Liver (tissue), 9 donors: ENCODE data around the gene C11orf21. TPM values are rescaled to one million over a fixed set of nuclear protein-coding genes. Genes with fewer than 3 reads are reported as not detected.

Experiments
- DNase-seq: peaks from one replicate; pipeline ENCODE4 v3.0.0-alpha.2; 2017; ENCODE audit warnings: low spot score
- H3K27ac ChIP-seq, 2 donors: one replicate each; pipeline ENCODE4 v1.7.0; 2013; ENCODE audit warnings: inconsistent platforms in 2 of 2, low read length in 2 of 2, control low read depth in 1 of 2, low read depth in 1 of 2, mild to moderate bottlenecking in 1 of 2
- H3K27me3 ChIP-seq, 4 donors: one replicate each; pipeline versions ENCODE4 v1.6.1 to v1.7.0; 2013; ENCODE audit warnings: low read length in 3 of 4, inconsistent platforms in 1 of 4, mild to moderate bottlenecking in 1 of 4, moderate library complexity in 1 of 4; ENCODE audit not compliant: control insufficient read depth in 4 of 4, insufficient read depth in 4 of 4
- H3K36me3 ChIP-seq, 4 donors: one replicate each; pipeline versions ENCODE4 v1.6.1 to v1.7.0; 2013; ENCODE audit warnings: low read length in 3 of 4, mild to moderate bottlenecking in 3 of 4, low read depth in 1 of 4, moderate library complexity in 1 of 4; ENCODE audit not compliant: control insufficient read depth in 4 of 4, insufficient read depth in 3 of 4
- H3K4me1 ChIP-seq, 4 donors: one replicate each; pipeline versions ENCODE4 v1.6.1 to v1.7.0; 2013; ENCODE audit warnings: low read length in 3 of 4, mild to moderate bottlenecking in 3 of 4, moderate library complexity in 1 of 4; ENCODE audit not compliant: control insufficient read depth in 4 of 4, insufficient read depth in 4 of 4
- H3K4me3 ChIP-seq, 3 donors: one replicate each; pipeline versions ENCODE4 v1.6.1 to v1.7.0; 2013; ENCODE audit warnings: low read length in 3 of 3, control low read depth in 1 of 3, low read depth in 1 of 3, mild to moderate bottlenecking in 1 of 3
- H3K9ac ChIP-seq, 2 donors: one replicate each; pipeline ENCODE4 v1.7.0; 2013; ENCODE audit warnings: low read length in 2 of 2, mild to moderate bottlenecking in 2 of 2, moderate library complexity in 2 of 2, control low read depth in 1 of 2, low read depth in 1 of 2
- H3K9me3 ChIP-seq, 4 donors: one replicate each; pipeline versions ENCODE4 v1.6.1 to v1.7.0; 2013; ENCODE audit warnings: low read length in 3 of 4; ENCODE audit not compliant: control insufficient read depth in 4 of 4
- EGR1 ChIP-seq, 2 donors: IDR thresholded peaks; 2 replicates each; pipeline ENCODE4 v1.6.1; 2016 to 2018; ENCODE audit warnings: antibody characterized with exemption in 2 of 2, low read depth in 2 of 2
- FOXA1 ChIP-seq: IDR thresholded peaks from 2 replicates; pipeline ENCODE4 v1.6.1; 2016; ENCODE audit warnings: antibody characterized with exemption
- GABPA ChIP-seq, 2 donors: IDR thresholded peaks in 1 of 2; conservative IDR thresholded peaks in 1 of 2; 2 replicates each; pipeline ENCODE4 v1.6.1; 2016; ENCODE audit warnings: antibody characterized with exemption in 2 of 2, mild to moderate bottlenecking in 1 of 2, moderate library complexity in 1 of 2
- HNF4A ChIP-seq, 2 donors: conservative IDR thresholded peaks; 2 replicates each; pipeline ENCODE4 v1.6.1; 2016; ENCODE audit warnings: antibody characterized with exemption in 2 of 2, mild to moderate bottlenecking in 2 of 2
- HNF4G ChIP-seq: IDR thresholded peaks from 2 replicates; pipeline ENCODE4 v1.6.1; 2016; ENCODE audit warnings: antibody characterized with exemption
- JUND ChIP-seq, 2 donors: IDR thresholded peaks; 2 replicates each; pipeline ENCODE4 v1.6.1; 2016; ENCODE audit warnings: antibody characterized with exemption in 2 of 2
- MAX ChIP-seq: IDR thresholded peaks from 2 replicates; pipeline ENCODE4 v1.6.1; 2016; ENCODE audit warnings: antibody characterized with exemption
- NR2F2 ChIP-seq: IDR thresholded peaks from 2 replicates; pipeline ENCODE4 v1.6.1; 2016; ENCODE audit warnings: antibody characterized with exemption
- SP1 ChIP-seq: IDR thresholded peaks from 2 replicates; pipeline ENCODE4 v1.6.1; 2018; ENCODE audit warnings: antibody characterized with exemption, mild to moderate bottlenecking
- YY1 ChIP-seq: IDR thresholded peaks from 2 replicates; pipeline ENCODE4 v1.6.1; 2016; ENCODE audit warnings: antibody characterized with exemption, mild to moderate bottlenecking
- ZBTB33 ChIP-seq: IDR thresholded peaks from 2 replicates; pipeline ENCODE4 v1.6.1; 2016; ENCODE audit warnings: antibody characterized with exemption
- WGBS: extraction: QIAGEN DNeasy Blood & Tissue Kit; methylation state at CpG from one replicate; pipeline ENCODE4 v1.1.7; 2013; 5-methylcytosine and 5-hydroxymethylcytosine counted together
- polyA plus RNA-seq, 2 donors: library from polyadenylated mRNA; stranded (reverse) in 1 of 2; unstranded in 1 of 2; fragments of 200-250 nt in 1 of 2; fragments of >200 nt in 1 of 2; fragmentation: Nextera tagmentation in 1 of 2; extraction: Ambion mirVana in 1 of 2; gene quantifications; one replicate each; pipeline versions ENCODE4 v1.2.1 to v1.2.3, GENCODE V29; 2013 to 2015
- total RNA-seq, 2 donors: library from RNA; depleted of rRNA; stranded (reverse); fragments of >200 nt; gene quantifications; one replicate each; pipeline ENCODE4 v1.2.3, GENCODE V29; 2014
- TF ChIP-seq, protein P1 (sequence below): IDR thresholded peaks from 2 replicates; pipeline ENCODE4 v1.6.1; 2016; ENCODE audit warnings: antibody characterized with exemption, mild to moderate bottlenecking
- TF ChIP-seq, protein P2 (sequence below): fragments of 150-350 bp; IDR thresholded peaks from 2 replicates; pipeline ENCODE4 v1.5.1; 2017; ENCODE audit warnings: improper control_type of control experiment, low read depth, low read length; ENCODE audit not compliant: missing input control
- donor health status: healthy.
- donor health status: healthy.
- donor health status: healthy.
- donor health status: healthy.
- donor health status: healthy.

Gene C11orf21
- total and polyA plus RNA-seq, 4 donors: 0.14 to 16.2 (median 0.44) TPM

DNA sequence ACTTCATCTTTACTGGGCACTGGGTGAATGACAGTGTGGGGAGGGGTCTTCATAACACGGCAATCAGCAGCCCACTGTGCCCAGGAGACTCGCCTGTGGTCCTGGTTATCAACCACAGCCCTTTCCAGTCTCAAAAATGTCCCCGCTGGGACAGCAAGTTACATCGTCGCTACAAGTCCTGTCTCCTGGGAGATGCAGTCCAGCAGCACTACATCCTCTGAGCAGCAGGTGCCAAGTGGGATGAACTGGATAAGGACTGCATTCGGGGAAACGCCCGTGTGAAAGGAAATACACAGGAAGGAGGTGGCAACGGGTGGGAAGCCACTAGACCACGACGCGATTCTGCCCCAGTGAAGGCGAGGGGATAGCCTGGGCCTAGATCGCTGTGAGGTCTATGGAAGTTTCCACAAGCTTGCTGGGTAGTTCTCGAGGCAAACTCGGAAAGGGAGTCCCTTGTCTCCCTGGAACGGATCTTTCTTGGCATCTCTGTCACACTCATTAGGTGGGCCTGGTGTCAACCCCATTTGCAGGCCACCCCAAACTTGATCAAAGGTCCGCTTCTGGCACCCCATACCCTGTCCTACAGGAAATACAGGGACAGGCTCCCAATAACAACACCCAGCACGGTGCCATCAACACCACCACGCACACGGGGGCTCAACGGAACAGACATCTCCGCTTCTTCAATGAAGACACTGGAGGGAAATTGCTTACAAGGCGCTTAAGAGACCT, 35.7 kb downstream of the C11orf21 start (continued):
- TF ChIP-seq MAX (no peak), HNF4A (conservative IDR thresholded peaks at IDR 0.05) (no peak), ZBTB33 (no peak), YY1 (no peak)

DNA sequence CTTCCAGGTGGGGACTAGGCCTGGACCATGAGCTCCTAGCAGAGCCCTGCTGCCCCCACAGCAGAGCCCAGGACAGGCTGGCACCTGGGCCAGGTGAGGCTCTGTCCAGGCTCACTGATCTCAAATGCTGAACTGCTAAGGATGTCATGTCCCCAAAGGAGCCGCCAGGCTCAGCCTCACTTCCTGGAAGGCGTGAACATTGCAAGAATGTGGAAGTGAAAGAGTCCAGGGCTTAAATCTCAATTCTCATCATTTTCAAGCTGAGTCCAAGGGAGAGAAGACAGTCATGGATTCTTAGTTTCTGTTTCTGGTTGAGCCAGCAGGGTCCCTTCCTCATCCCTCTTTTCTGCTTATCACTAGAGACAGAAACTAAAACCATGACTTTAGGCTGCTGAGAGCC, 36.3 kb downstream of the C11orf21 start:
- Histone ChIP-seq H3K36me3 (no peaks in the 10 kb centered on the region), H3K27me3 (peaks cover 0 to 9% (median under 1%) of the 10 kb centered on the region in 4 donors), H3K4me3 (no peak overlapping the region), H3K4me1 (peaks cover 6 to 20% (median 11%) of the 10 kb centered on the region in 4 donors), H3K9ac (no peak overlapping the region), H3K9me3 (no peaks in the 10 kb centered on the region), H3K27ac (peak overlapping the region in 1 of 2 donors; percentile 47)
- no peak for TF ChIP-seq SP1
- TF ChIP-seq HNF4G: no peak
- no peak for TF ChIP-seq ZBTB33
- TF ChIP-seq GABPA (IDR thresholded peaks at IDR 0.05 in 1 of 2, conservative IDR thresholded peaks at IDR 0.05 in 1 of 2): no peak
- TF ChIP-seq, protein P1, sequence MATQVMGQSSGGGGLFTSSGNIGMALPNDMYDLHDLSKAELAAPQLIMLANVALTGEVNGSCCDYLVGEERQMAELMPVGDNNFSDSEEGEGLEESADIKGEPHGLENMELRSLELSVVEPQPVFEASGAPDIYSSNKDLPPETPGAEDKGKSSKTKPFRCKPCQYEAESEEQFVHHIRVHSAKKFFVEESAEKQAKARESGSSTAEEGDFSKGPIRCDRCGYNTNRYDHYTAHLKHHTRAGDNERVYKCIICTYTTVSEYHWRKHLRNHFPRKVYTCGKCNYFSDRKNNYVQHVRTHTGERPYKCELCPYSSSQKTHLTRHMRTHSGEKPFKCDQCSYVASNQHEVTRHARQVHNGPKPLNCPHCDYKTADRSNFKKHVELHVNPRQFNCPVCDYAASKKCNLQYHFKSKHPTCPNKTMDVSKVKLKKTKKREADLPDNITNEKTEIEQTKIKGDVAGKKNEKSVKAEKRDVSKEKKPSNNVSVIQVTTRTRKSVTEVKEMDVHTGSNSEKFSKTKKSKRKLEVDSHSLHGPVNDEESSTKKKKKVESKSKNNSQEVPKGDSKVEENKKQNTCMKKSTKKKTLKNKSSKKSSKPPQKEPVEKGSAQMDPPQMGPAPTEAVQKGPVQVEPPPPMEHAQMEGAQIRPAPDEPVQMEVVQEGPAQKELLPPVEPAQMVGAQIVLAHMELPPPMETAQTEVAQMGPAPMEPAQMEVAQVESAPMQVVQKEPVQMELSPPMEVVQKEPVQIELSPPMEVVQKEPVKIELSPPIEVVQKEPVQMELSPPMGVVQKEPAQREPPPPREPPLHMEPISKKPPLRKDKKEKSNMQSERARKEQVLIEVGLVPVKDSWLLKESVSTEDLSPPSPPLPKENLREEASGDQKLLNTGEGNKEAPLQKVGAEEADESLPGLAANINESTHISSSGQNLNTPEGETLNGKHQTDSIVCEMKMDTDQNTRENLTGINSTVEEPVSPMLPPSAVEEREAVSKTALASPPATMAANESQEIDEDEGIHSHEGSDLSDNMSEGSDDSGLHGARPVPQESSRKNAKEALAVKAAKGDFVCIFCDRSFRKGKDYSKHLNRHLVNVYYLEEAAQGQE: no peak
- no peak for TF ChIP-seq HNF4A (conservative IDR thresholded peaks at IDR 0.05)
- no peak for TF ChIP-seq JUND (IDR thresholded peaks at IDR 0.05)
- TF ChIP-seq FOXA1: no peak
- TF ChIP-seq EGR1 (IDR thresholded peaks at IDR 0.05; ENCODE audit: low read depth in 2 of 2): no peak
- TF ChIP-seq NR2F2: no peak
- TF ChIP-seq, protein P2, sequence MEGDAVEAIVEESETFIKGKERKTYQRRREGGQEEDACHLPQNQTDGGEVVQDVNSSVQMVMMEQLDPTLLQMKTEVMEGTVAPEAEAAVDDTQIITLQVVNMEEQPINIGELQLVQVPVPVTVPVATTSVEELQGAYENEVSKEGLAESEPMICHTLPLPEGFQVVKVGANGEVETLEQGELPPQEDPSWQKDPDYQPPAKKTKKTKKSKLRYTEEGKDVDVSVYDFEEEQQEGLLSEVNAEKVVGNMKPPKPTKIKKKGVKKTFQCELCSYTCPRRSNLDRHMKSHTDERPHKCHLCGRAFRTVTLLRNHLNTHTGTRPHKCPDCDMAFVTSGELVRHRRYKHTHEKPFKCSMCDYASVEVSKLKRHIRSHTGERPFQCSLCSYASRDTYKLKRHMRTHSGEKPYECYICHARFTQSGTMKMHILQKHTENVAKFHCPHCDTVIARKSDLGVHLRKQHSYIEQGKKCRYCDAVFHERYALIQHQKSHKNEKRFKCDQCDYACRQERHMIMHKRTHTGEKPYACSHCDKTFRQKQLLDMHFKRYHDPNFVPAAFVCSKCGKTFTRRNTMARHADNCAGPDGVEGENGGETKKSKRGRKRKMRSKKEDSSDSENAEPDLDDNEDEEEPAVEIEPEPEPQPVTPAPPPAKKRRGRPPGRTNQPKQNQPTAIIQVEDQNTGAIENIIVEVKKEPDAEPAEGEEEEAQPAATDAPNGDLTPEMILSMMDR: no peak
- TF ChIP-seq YY1: no peak
- DNase-seq: peak; percentile 19
- WGBS: 50% methylated on average over 2 of the region's 2 CpGs
